ENCODE measurements around the gene ETV5. TPM values are rescaled to one million over a fixed set of nuclear protein-coding genes. Genes with fewer than 3 reads are reported as not detected.

Gene ETV5
- 10 to 100 TPM in 2 of 3 donors, 1 to 10 TPM in 1; 9.1 to 19.0 (median 16.1) TPM for total RNA-seq

- Histone ChIP-seq H3K4me3 (peak within 1 kb of the TSS; percentile 68 to 82 (median 80)), H3K9me3 (no peaks in the 10 kb centered on the region), H3K4me1 (peaks cover 0 to 8% of the 10 kb centered on the region in 2 donors), H3K27me3 (peaks cover 0 to 11% of the 10 kb centered on the region in 2 donors), H3K27ac (peak within 1 kb of the TSS; percentile 75 to 85), H3K36me3 (no peaks in the 10 kb centered on the region)
- TF ChIP-seq POLR2AphosphoS5 (IDR thresholded peaks at IDR 0.05) (peak in 2 of 3 donors; percentile 51 to 56), CTCF (IDR thresholded peaks at IDR 0.05) (no peak)
- peak; percentile 97 to 99 for DNase-seq (ENCODE audit: low spot score in 2 of 2)
- intact Hi-C loops (cut with DNase I; ENCODE audit: low total_unique reads) = no loop called here
These were observed at the start of gene ETV5 for GRCh38 chr3:186108941-186109865. ETV5 (minus strand) TSS chr3:186109089; CDS start chr3:186105868, 3,221 bp downstream.

GRCh38 chr3:186154641-186155040 is 45.8 kb upstream of the ETV5 start:
- no peaks in the 10 kb centered on the region for H3K9me3 ChIP-seq
- no peaks in the 10 kb centered on the region for H3K36me3 ChIP-seq
- H3K4me3 ChIP-seq = no peak overlapping the region
- intact Hi-C loops (cut with DNase I; ENCODE audit: low total_unique reads) = no loop called here
- no peaks in the 10 kb centered on the region for H3K27me3 ChIP-seq
- no peak for DNase-seq (ENCODE audit: low spot score in 2 of 2)
- no peak overlapping the region for H3K27ac ChIP-seq
- TF ChIP-seq POLR2A (IDR thresholded peaks at IDR 0.05) (no peak), POLR2AphosphoS5 (IDR thresholded peaks at IDR 0.05) (no peak), CTCF (IDR thresholded peaks at IDR 0.05) (no peak)
- H3K4me1 ChIP-seq = no peaks in the 10 kb centered on the region

GRCh38 chr3:186152889-186153292 is 44.0 kb upstream of the ETV5 start:
- no peak overlapping the region for H3K27ac ChIP-seq

GRCh38 chr3:186152361-186152798 is 43.5 kb upstream of the ETV5 start:
- Histone ChIP-seq H3K27me3 (no peaks in the 10 kb centered on the region), H3K9me3 (no peaks in the 10 kb centered on the region), H3K4me3 (no peak overlapping the region), H3K27ac (no peak overlapping the region), H3K36me3 (no peaks in the 10 kb centered on the region), H3K4me1 (no peaks in the 10 kb centered on the region)
- TF ChIP-seq CTCF (IDR thresholded peaks at IDR 0.05) (no peak), POLR2A (IDR thresholded peaks at IDR 0.05) (no peak), POLR2AphosphoS5 (IDR thresholded peaks at IDR 0.05) (no peak)
- DNase-seq (ENCODE audit: low spot score in 2 of 2) = no peak
- intact Hi-C loops (cut with DNase I; ENCODE audit: low total_unique reads) = no loop called here

More at GRCh38 chr3:186152889-186153292, 44.0 kb upstream of the ETV5 start:
- no peaks in the 10 kb centered on the region for H3K4me1 ChIP-seq
- DNase-seq (ENCODE audit: low spot score in 2 of 2) = no peak
- H3K36me3 ChIP-seq = no peaks in the 10 kb centered on the region
- no peaks in the 10 kb centered on the region for H3K9me3 ChIP-seq
- no peak overlapping the region for H3K4me3 ChIP-seq
- intact Hi-C loops (cut with DNase I; ENCODE audit: low total_unique reads) = no loop called here
- H3K27me3 ChIP-seq = no peaks in the 10 kb centered on the region
- TF ChIP-seq POLR2AphosphoS5 (IDR thresholded peaks at IDR 0.05) = no peak
- no peak for TF ChIP-seq POLR2A (IDR thresholded peaks at IDR 0.05)
- TF ChIP-seq CTCF (IDR thresholded peaks at IDR 0.05) = no peak
